GM20000 (cell line): ENCODE results near the gene ENOX1.

Experiments
- DNase-seq: peaks from one replicate; pipeline ENCODE4 v3.0.0; 2012; ENCODE audit warnings: low spot score
- TF ChIP-seq, protein P1 (sequence below): IDR thresholded peaks from 2 replicates; pipeline ENCODE4 v1.5.1; 2012; ENCODE audit warnings: mild to moderate bottlenecking, control low read depth; ENCODE audit errors: extremely low read depth, missing control alignments

ENOX1 gene

DNA sequence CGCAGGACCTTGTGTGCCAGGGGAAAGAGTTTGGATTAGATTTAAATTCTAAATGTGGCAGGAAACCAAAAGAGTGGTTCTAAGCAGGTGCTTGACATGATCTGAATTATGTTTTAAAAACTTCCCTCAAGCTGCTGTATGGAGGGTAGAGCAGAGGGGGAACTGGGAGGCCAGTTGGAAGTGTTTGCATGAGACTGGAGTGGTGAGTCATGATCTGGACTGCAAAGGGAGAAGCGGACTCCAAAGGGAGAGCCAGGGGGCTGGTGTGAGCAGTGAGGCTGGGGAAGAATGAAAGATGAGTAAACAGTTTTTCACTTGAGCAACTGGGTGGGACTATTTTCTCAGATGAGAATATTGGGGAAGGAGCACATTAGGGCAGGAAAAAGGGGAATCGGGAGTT is 557.3 kb downstream of the ENOX1 start:
- TF ChIP-seq, protein P1, sequence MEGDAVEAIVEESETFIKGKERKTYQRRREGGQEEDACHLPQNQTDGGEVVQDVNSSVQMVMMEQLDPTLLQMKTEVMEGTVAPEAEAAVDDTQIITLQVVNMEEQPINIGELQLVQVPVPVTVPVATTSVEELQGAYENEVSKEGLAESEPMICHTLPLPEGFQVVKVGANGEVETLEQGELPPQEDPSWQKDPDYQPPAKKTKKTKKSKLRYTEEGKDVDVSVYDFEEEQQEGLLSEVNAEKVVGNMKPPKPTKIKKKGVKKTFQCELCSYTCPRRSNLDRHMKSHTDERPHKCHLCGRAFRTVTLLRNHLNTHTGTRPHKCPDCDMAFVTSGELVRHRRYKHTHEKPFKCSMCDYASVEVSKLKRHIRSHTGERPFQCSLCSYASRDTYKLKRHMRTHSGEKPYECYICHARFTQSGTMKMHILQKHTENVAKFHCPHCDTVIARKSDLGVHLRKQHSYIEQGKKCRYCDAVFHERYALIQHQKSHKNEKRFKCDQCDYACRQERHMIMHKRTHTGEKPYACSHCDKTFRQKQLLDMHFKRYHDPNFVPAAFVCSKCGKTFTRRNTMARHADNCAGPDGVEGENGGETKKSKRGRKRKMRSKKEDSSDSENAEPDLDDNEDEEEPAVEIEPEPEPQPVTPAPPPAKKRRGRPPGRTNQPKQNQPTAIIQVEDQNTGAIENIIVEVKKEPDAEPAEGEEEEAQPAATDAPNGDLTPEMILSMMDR: no peak
- no peak for DNase-seq

DNA sequence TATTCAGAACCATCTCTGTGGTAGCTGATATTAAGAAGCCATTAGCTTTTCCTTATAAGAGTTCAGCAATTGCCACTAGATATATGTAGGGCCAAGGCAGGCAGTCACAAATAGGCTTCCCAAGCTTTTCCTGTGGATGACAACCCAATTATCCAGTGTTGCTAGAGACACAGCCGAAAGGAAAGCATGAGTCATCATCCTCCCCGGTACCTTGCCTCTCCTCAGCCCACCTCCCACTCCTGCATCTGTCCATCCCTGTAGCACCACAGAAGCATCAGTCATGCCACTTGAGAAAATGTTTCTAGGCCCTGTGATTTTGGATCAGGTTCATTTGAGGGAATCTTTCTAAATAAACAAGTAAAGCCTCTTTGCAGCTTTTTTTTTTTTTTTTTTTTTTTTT is 559.1 kb downstream of the ENOX1 start:
- TF ChIP-seq, protein P1: no peak
- DNase-seq: no peak

DNA sequence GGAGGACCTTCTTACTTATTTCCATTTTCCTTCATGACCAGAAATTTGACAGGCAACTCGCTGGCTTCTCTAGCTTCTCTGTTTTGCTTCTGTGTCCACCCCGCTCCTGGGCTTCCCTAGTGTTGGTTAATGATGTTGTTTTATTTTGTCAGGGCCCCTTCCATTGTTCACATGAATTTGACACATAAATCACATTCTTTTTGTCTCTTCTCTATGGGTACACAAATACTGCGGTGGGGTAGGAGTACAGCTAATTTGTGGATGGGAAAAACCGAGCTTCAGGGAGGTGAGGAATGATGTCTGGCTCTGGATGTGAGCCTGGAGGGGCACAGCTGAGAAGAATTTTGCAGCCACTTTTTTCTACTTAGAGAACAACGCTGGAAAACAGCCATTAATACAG is 563.6 kb downstream of the ENOX1 start:
- no peak for DNase-seq
- TF ChIP-seq, protein P1: no peak

DNA sequence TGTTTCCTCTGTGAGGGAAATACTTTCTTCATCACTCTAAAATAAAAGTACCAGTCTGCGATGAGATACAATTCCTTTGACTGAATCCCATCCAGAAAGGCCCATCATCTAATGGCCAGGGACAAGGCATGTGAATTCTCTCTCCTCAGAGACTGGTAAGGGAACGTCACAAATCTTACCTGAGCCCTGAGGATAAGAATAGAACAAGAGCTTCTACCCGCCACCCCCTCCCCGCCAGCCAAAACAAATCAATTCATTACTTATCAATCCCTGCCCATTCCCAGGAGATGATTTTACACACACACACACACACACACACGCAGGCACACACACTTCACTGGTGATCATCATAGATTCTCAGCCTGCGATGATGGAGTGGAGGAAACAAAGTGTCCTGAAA is 564.7 kb downstream of the ENOX1 start:
- DNase-seq: no peak

DNA sequence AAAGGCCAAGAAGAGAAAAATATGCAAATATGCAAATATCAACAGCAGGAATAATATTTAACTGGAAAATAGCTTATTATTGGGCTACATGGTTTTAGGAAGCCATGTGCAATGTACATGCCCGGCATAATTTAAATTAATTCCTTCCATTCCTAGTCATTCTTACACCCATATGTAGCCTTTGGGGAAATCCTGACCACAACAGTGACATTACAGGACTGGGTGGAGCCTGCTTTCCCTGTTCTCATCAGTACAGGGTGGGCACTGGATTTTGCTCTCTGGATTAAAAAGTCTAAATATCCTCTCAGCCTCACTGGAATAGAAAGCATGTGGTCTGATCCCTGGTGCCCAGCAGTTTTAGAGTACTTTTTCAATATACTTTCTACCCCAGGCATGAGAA is 565.2 kb downstream of the ENOX1 start:
- TF ChIP-seq, protein P1: no peak
- DNase-seq: no peak

More for the DNA sequence above, 564.7 kb downstream of the ENOX1 start:
- TF ChIP-seq, protein P1: no peak

DNA sequence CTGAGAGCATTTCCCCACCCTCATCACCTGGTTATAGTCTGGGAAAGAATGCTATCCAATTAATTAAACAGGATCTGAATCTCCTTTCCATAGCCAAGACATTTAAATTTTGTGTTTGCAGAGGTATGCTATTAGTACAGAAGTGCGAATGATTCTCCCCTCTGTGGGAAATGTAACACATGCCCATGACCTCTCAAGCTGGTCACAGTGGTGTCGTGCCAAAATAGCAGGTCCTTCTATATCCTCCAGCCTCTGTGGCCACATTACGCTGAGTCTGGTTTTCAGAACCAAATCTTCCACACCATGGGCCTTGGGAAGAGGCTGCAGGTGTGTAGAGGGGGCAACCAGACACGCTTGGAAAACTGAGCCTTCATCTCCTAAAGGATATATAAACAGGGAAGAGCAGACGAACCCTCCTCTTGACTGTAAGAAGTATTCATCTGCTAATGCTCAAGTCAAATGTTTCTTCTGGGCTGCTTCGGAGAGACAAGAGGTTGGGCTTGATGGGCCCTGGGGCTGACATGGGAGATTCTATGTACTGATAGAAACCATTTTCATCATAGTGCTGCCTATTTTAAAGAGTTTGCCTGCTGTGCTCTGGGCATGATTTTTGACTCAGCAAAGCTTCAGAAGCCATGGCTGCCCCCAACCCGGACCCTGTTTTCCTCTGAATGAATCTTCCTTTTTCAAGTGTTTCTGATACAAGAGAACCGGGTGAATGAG is 565.7 kb downstream of the ENOX1 start:
- no peak for DNase-seq
- TF ChIP-seq, protein P1: no peak

DNA sequence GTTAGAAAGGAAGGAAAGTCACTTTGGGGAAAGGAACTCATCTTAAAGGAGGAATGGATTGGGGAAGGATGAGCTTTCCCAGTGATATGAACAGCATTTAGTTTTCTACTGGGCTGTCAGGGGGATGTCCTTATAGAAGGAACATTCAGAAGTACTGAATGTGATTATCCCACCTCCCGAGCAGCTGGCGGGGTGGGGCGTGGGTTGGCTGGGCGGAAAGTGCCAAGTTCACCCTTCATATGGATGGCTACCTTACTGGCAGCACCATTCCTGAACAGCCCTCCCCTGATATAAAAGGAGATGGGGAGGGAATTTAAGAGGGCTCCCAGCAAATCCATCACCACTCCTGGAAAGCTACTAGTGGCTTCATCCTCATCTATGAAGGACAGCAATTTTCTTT is 572.6 kb downstream of the ENOX1 start:
- DNase-seq: no peak

More for the DNA sequence above, 572.6 kb downstream of the ENOX1 start:
- TF ChIP-seq, protein P1: no peak
